HepG2 (cell line): Measurements from ENCODE around the gene CST4. TPM values are rescaled to one million over a fixed set of nuclear protein-coding genes. Genes with fewer than 3 reads are reported as not detected.

Experiments
- GABPA ChIP-seq, 2 experiments: IDR thresholded peaks; 2 replicates each; pipeline ENCODE4 v1.6.1; 2011 to 2016; ENCODE audit warnings: low read depth in 2 of 2, low read length in 1 of 2, missing biosample characterization in 1 of 2, missing genetic modification characterization in 1 of 2
- NCOA2 ChIP-seq: sonication (generic); formaldehyde crosslinking; IDR thresholded peaks from 2 replicates; pipeline ENCODE4 v1.8.0; 2022; ENCODE audit warnings: inconsistent platforms
- NFIB ChIP-seq: sonication (generic); formaldehyde crosslinking; IDR thresholded peaks from 2 replicates; pipeline ENCODE4 v1.9.0; 2021; ENCODE audit warnings: missing genetic modification reagents, mild to moderate bottlenecking, borderline replicate concordance
- PHF8 ChIP-seq: sonication (generic); formaldehyde crosslinking; IDR thresholded peaks from 2 replicates; pipeline ENCODE4 v1.5.0; 2020; ENCODE audit warnings: missing genetic modification reagents
- RCOR2 ChIP-seq: IDR thresholded peaks from 2 replicates; pipeline ENCODE4 v1.6.1; 2016; ENCODE audit warnings: missing biosample characterization, missing genetic modification reagents
- REL ChIP-seq: sonication (generic); formaldehyde crosslinking; conservative IDR thresholded peaks from 2 replicates; pipeline ENCODE4 v1.8.0; 2022; ENCODE audit warnings: mild to moderate bottlenecking, missing genetic modification reagents, moderate library complexity
- ZNF232 ChIP-seq: sonication (generic); formaldehyde crosslinking; IDR thresholded peaks from 2 replicates; pipeline ENCODE4 v1.4.0; 2020; ENCODE audit warnings: missing genetic modification reagents, borderline replicate concordance
- ZNF235 ChIP-seq: sonication (generic); formaldehyde crosslinking; IDR thresholded peaks from 2 replicates; pipeline ENCODE4 v1.8.1; 2023; ENCODE audit warnings: mild to moderate bottlenecking, missing genetic modification reagents, borderline replicate concordance
- ZNF282 ChIP-seq: fragments of 450-650 bp; IDR thresholded peaks from 2 replicates; pipeline ENCODE4 v1.6.1; 2018; ENCODE audit not compliant: partially characterized antibody
- ZNF446 ChIP-seq: sonication (generic); formaldehyde crosslinking; IDR thresholded peaks from 2 replicates; pipeline ENCODE4 v1.5.0; 2020; ENCODE audit warnings: mild to moderate bottlenecking, missing genetic modification reagents
- ZNF460 ChIP-seq: sonication (generic); formaldehyde crosslinking; IDR thresholded peaks from 2 replicates; pipeline ENCODE4 v1.5.1; 2020; ENCODE audit warnings: missing genetic modification reagents, mild to moderate bottlenecking, borderline replicate concordance
- ZNF510 ChIP-seq: sonication (generic); formaldehyde crosslinking; IDR thresholded peaks from 2 replicates; pipeline ENCODE4 v1.4.0; 2020; ENCODE audit warnings: low read depth, mild to moderate bottlenecking, missing genetic modification reagents
- ZNF549 ChIP-seq: sonication (generic); formaldehyde crosslinking; IDR thresholded peaks from 2 replicates; pipeline ENCODE4 v1.5.0; 2020; ENCODE audit warnings: missing genetic modification reagents
- ZNF724P ChIP-seq: sonication (generic); formaldehyde crosslinking; IDR thresholded peaks from 2 replicates; pipeline ENCODE4 v1.8.0; 2022; ENCODE audit warnings: missing genetic modification reagents, borderline replicate concordance
- ZNF790 ChIP-seq: sonication (generic); formaldehyde crosslinking; IDR thresholded peaks from 2 replicates; pipeline ENCODE4 v1.8.0; 2022; ENCODE audit warnings: missing genetic modification reagents, mild to moderate bottlenecking, borderline replicate concordance
- ZNF83 ChIP-seq: sonication (generic); formaldehyde crosslinking; IDR thresholded peaks from 2 replicates; pipeline ENCODE4 v1.4.0; 2020; ENCODE audit warnings: missing genetic modification reagents, mild to moderate bottlenecking, borderline replicate concordance
- ZNF841 ChIP-seq: sonication (generic); formaldehyde crosslinking; IDR thresholded peaks from 2 replicates; pipeline ENCODE4 v1.8.1; 2023; ENCODE audit warnings: missing genetic modification reagents, borderline replicate concordance
- polyA plus RNA-seq, 8 experiments: library from polyadenylated mRNA; depleted of rRNA in 3 of 8; stranded (reverse) in 7 of 8; unstranded in 1 of 8; fragments of >200 nt; fragmentation: Illumina TruSeq in 4 of 8; extraction: Trizol in 4 of 8; gene quantifications; 2 replicates each; pipeline versions ENCODE4 v1.2.1 to v1.2.3, GENCODE V29; 2011 to 2016; ENCODE audit warnings: low read depth in 4 of 8, missing spikeins in 1 of 8, mixed read lengths in 1 of 8; ENCODE audit not compliant: insufficient read depth in 1 of 8
- total RNA-seq, 5 experiments: library from RNA; depleted of rRNA; stranded (reverse); fragments of >200 nt; fragmentation: Illumina TruSeq; extraction: Trizol; gene quantifications; 2 replicates each; pipeline ENCODE4 v1.2.3, GENCODE V29; 2016; ENCODE audit warnings: low read depth in 1 of 5
- TF ChIP-seq, protein P1 (sequence below), 2 experiments: fragments of 450-650 bp in 1 of 2; sonication (generic) in 1 of 2; formaldehyde crosslinking in 1 of 2; IDR thresholded peaks; 2 replicates each; pipeline versions ENCODE4 v1.6.1 to v1.8.0; 2016 to 2022; ENCODE audit warnings: antibody characterized with exemption in 1 of 2, mild to moderate bottlenecking in 1 of 2, missing genetic modification reagents in 1 of 2
- TF ChIP-seq, protein P2 (sequence below): IDR thresholded peaks from 2 replicates; pipeline ENCODE4 v1.6.1; 2018; ENCODE audit warnings: missing genetic modification reagents, mild to moderate bottlenecking, missing compliant biosample characterization

The CST4 gene
- total and polyA plus RNA-seq, 2 of the 13 experiments (the other 11 are each of a cell fraction or from before 2014, with no cell fraction given), result not detected

DNA sequence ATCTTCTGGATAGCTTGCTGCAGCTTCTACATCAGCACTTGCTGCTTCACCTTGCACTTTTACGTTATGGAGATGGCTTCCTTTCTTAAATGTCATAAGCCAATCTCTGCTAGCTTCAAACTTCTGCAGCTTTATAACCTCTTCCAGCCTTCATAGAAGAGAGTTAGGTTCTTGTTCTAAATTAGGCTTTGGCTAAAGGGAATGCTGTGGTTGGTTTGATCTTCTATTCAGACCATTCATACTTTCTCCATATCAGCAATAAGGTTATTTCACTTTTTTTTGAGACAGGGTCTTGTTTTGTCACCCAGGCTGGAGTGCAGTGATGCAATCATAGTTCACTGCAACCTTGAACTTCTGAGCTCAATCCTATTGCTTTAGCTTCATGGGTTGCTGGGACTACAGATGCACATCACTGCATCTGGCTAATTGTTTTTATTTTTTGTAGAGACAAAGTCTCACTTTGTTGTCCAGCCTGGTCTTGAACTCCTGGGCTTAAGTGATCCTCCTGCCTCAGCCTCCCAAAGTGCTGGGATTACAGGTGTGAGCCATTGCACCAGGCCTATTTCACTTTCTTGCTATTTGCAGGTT lies 38.9 kb downstream of the CST4 start (continued):
- peak; percentile 78 for TF ChIP-seq NCOA2 (CRISPR knock-in tag)
- no peak for TF ChIP-seq NFIB
- TF ChIP-seq, protein P1, sequence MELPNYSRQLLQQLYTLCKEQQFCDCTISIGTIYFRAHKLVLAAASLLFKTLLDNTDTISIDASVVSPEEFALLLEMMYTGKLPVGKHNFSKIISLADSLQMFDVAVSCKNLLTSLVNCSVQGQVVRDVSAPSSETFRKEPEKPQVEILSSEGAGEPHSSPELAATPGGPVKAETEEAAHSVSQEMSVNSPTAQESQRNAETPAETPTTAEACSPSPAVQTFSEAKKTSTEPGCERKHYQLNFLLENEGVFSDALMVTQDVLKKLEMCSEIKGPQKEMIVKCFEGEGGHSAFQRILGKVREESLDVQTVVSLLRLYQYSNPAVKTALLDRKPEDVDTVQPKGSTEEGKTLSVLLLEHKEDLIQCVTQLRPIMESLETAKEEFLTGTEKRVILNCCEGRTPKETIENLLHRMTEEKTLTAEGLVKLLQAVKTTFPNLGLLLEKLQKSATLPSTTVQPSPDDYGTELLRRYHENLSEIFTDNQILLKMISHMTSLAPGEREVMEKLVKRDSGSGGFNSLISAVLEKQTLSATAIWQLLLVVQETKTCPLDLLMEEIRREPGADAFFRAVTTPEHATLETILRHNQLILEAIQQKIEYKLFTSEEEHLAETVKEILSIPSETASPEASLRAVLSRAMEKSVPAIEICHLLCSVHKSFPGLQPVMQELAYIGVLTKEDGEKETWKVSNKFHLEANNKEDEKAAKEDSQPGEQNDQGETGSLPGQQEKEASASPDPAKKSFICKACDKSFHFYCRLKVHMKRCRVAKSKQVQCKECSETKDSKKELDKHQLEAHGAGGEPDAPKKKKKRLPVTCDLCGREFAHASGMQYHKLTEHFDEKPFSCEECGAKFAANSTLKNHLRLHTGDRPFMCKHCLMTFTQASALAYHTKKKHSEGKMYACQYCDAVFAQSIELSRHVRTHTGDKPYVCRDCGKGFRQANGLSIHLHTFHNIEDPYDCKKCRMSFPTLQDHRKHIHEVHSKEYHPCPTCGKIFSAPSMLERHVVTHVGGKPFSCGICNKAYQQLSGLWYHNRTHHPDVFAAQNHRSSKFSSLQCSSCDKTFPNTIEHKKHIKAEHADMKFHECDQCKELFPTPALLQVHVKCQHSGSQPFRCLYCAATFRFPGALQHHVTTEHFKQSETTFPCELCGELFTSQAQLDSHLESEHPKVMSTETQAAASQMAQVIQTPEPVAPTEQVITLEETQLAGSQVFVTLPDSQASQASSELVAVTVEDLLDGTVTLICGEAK (IDR thresholded peaks at IDR 0.05), result no peak
- TF ChIP-seq, protein P1 (CRISPR knock-in tag; IDR thresholded peaks at IDR 0.05), result no peak
- no peak for TF ChIP-seq ZNF790 (CRISPR knock-in tag)
- TF ChIP-seq PHF8 (CRISPR knock-in tag), result no peak
- TF ChIP-seq ZNF841 (CRISPR knock-in tag), result no peak
- TF ChIP-seq ZNF232 (CRISPR knock-in tag), result no peak
- TF ChIP-seq, protein P2, sequence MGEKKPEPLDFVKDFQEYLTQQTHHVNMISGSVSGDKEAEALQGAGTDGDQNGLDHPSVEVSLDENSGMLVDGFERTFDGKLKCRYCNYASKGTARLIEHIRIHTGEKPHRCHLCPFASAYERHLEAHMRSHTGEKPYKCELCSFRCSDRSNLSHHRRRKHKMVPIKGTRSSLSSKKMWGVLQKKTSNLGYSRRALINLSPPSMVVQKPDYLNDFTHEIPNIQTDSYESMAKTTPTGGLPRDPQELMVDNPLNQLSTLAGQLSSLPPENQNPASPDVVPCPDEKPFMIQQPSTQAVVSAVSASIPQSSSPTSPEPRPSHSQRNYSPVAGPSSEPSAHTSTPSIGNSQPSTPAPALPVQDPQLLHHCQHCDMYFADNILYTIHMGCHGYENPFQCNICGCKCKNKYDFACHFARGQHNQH (CRISPR knock-in tag), result peak; percentile 61; the same call in 1 of the 2 replicates
- TF ChIP-seq GABPA (IDR thresholded peaks at IDR 0.05; ENCODE audit: low read depth, low read length), result no peak
- TF ChIP-seq GABPA (CRISPR knock-in tag; IDR thresholded peaks at IDR 0.05; ENCODE audit: low read depth), result 0 out of 2 replicates have a peak, but pooled peaks have one; percentile 7
- TF ChIP-seq ZNF460 (CRISPR knock-in tag), result no peak
- peak; percentile 75; the same call in 1 of the 2 replicates for TF ChIP-seq RCOR2
- no peak for TF ChIP-seq ZNF549
- no peak for TF ChIP-seq REL (CRISPR knock-in tag)
- no peak for TF ChIP-seq ZNF83 (CRISPR knock-in tag)
- TF ChIP-seq ZNF724P (CRISPR knock-in tag), result no peak
- TF ChIP-seq ZNF235 (CRISPR knock-in tag), result no peak
- TF ChIP-seq ZNF446 (CRISPR knock-in tag), result no peak
- TF ChIP-seq ZNF282, result no peak
- TF ChIP-seq ZNF510 (CRISPR knock-in tag), result no peak
